Measurements from ENCODE around the gene MMP10. TPM values are rescaled to one million over a fixed set of nuclear protein-coding genes. Genes with fewer than 3 reads are reported as not detected.

The MMP10 gene
- total and polyA plus RNA-seq, 2 donors (not counting 1 experiment from before 2014, with no cell fraction given) = not detected

- Histone ChIP-seq H3K27ac (ENCODE audit: low read length in 2 of 2) (no peak overlapping the region), H3K4me2 (replicated peaks; ENCODE audit: low read depth, low read length, poor library complexity, severe bottlenecking) (no peak overlapping the region), H3K27me3 (replicated peaks in 1 of 4; ENCODE audit: control extremely low read depth in 1 of 4, control insufficient read depth in 3 of 4, insufficient read depth in 4 of 4, low read length in 3 of 4) (no peaks in the 10 kb centered on the region), H4K20me1 (ENCODE audit: control insufficient read depth, insufficient read depth, low read length, poor library complexity, severe bottlenecking) (no peaks in the 10 kb centered on the region), H3K9me3 (ENCODE audit: control extremely low read depth in 1 of 3, control insufficient read depth in 2 of 3, insufficient read depth in 1 of 3, low read length in 2 of 3) (no peaks in the 10 kb centered on the region), H3K36me3 (replicated peaks in 1 of 2; ENCODE audit: control extremely low read depth in 1 of 2, control insufficient read depth in 1 of 2, extremely low read depth in 1 of 2, insufficient read depth in 2 of 2, low read length in 1 of 2) (no peaks in the 10 kb centered on the region), H3K9ac (ENCODE audit: low read length) (no peak overlapping the region), H3K4me1 (ENCODE audit: control insufficient read depth in 2 of 2, insufficient read depth in 2 of 2, low read length in 2 of 2) (no peaks in the 10 kb centered on the region), H2AFZ (ENCODE audit: insufficient read depth, low read depth, low read length, poor library complexity, severe bottlenecking) (no peak overlapping the region), H3K79me2 (ENCODE audit: control insufficient read depth, insufficient read depth, low read length) (no peaks in the 10 kb centered on the region), H3K4me3 (ENCODE audit: control extremely low read depth in 1 of 5, extremely low read depth in 1 of 5, insufficient read depth in 1 of 5, low read depth in 2 of 5, low read length in 4 of 5) (no peak overlapping the region)
- intact Hi-C loops (cut with micrococcal nuclease) = no loop called here
- Mint-ChIP-seq H3K27me3 (peaks cover 8% of the 10 kb centered on the region), H3K9me3 (ENCODE audit: insufficient read depth) (no peaks in the 10 kb centered on the region), H3K27ac (no peak overlapping the region), H3K4me3 (no peak overlapping the region), H3K4me1 (no peaks in the 10 kb centered on the region)
- ChIA-PET CTCF (interaction anchor here (0.8 kb wide), 1 partner anchor 53 kb away, joined by 3 read pairs; no protein-coding TSS in a partner anchor), POLR2A (no interaction called here)
- ATAC-seq (ENCODE audit: low read depth) (no peak), DNase-seq (no peak)
- TF ChIP-seq EZH2 (IDR thresholded peaks at IDR 0.05; ENCODE audit: borderline replicate concordance, insufficient read depth, low read depth, low read length, poor library complexity, severe bottlenecking) = no peak
- TF ChIP-seq, protein P1, sequence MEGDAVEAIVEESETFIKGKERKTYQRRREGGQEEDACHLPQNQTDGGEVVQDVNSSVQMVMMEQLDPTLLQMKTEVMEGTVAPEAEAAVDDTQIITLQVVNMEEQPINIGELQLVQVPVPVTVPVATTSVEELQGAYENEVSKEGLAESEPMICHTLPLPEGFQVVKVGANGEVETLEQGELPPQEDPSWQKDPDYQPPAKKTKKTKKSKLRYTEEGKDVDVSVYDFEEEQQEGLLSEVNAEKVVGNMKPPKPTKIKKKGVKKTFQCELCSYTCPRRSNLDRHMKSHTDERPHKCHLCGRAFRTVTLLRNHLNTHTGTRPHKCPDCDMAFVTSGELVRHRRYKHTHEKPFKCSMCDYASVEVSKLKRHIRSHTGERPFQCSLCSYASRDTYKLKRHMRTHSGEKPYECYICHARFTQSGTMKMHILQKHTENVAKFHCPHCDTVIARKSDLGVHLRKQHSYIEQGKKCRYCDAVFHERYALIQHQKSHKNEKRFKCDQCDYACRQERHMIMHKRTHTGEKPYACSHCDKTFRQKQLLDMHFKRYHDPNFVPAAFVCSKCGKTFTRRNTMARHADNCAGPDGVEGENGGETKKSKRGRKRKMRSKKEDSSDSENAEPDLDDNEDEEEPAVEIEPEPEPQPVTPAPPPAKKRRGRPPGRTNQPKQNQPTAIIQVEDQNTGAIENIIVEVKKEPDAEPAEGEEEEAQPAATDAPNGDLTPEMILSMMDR (IDR thresholded peaks at IDR 0.05) = no peak
- WGBS (ENCODE audit: insufficient coverage) = 90% methylated on average over 4 of the region's 5 CpGs
Measured at GRCh38 chr11:102792604-102793003, 12.2 kb upstream of the MMP10 start.

GRCh38 chr11:102791271-102792036, 11.0 kb upstream of the MMP10 start:
- Mint-ChIP-seq H3K27ac (no peak overlapping the region), H3K9me3 (ENCODE audit: insufficient read depth) (no peaks in the 10 kb centered on the region), H3K27me3 (peaks cover 8% of the 10 kb centered on the region), H3K4me1 (no peaks in the 10 kb centered on the region), H3K4me3 (no peak overlapping the region)
- Histone ChIP-seq H3K4me2 (replicated peaks; ENCODE audit: low read depth, low read length, poor library complexity, severe bottlenecking) (no peak overlapping the region), H3K79me2 (ENCODE audit: control insufficient read depth, insufficient read depth, low read length) (no peaks in the 10 kb centered on the region), H3K27ac (ENCODE audit: low read length in 2 of 2) (no peak overlapping the region), H3K4me1 (ENCODE audit: control insufficient read depth in 2 of 2, insufficient read depth in 2 of 2, low read length in 2 of 2) (no peaks in the 10 kb centered on the region), H3K9ac (ENCODE audit: low read length) (no peak overlapping the region), H4K20me1 (ENCODE audit: control insufficient read depth, insufficient read depth, low read length, poor library complexity, severe bottlenecking) (no peaks in the 10 kb centered on the region), H3K9me3 (ENCODE audit: control extremely low read depth in 1 of 3, control insufficient read depth in 2 of 3, insufficient read depth in 1 of 3, low read length in 2 of 3) (no peaks in the 10 kb centered on the region), H3K36me3 (replicated peaks in 1 of 2; ENCODE audit: control extremely low read depth in 1 of 2, control insufficient read depth in 1 of 2, extremely low read depth in 1 of 2, insufficient read depth in 2 of 2, low read length in 1 of 2) (no peaks in the 10 kb centered on the region), H3K4me3 (ENCODE audit: control extremely low read depth in 1 of 5, extremely low read depth in 1 of 5, insufficient read depth in 1 of 5, low read depth in 2 of 5, low read length in 4 of 5) (no peak overlapping the region), H2AFZ (ENCODE audit: insufficient read depth, low read depth, low read length, poor library complexity, severe bottlenecking) (no peak overlapping the region), H3K27me3 (replicated peaks in 1 of 4; ENCODE audit: control extremely low read depth in 1 of 4, control insufficient read depth in 3 of 4, insufficient read depth in 4 of 4, low read length in 3 of 4) (peaks cover 0 to under 1% (median 0%) of the 10 kb centered on the region in 4 experiments)
- WGBS (ENCODE audit: insufficient coverage) = 87% methylated on average over 3 of the region's 4 CpGs
- TF ChIP-seq EZH2 (IDR thresholded peaks at IDR 0.05; ENCODE audit: borderline replicate concordance, insufficient read depth, low read depth, low read length, poor library complexity, severe bottlenecking) = no peak
- TF ChIP-seq, protein P1 (IDR thresholded peaks at IDR 0.05) = no peak
- intact Hi-C loops (cut with micrococcal nuclease) = no loop called here
- CTCF ChIA-PET = no interaction called here
- no peak for ATAC-seq (ENCODE audit: low read depth)
- no peak for DNase-seq
- POLR2A ChIA-PET = no interaction called here

All from B cell (primary cell).